Stimulated activated CD4-positive, alpha-beta T cell treated with anti-CD3 and anti-CD28 coated beads, Interleukin-15, amount 100 ng/mL, for 48 hours (primary cell): ENCODE results near the gene MSX1.

Experiments
- DNase-seq, 2 donors: peaks; one replicate each; pipeline ENCODE4 v3.0.0-alpha.2; 2020; ENCODE audit warnings: low read depth in 2 of 2

Gene MSX1

GRCh38 chr4:4857809-4858508 is 1.5 kb upstream of the MSX1 start:
- DNase-seq, result no peak

- DNase-seq, result no peak
Observed at GRCh38 chr4:4858527-4859324, 739 bp upstream of the MSX1 start.

- DNase-seq, result no peak
Observed at GRCh38 chr4:4859799-4860599, 534 bp downstream of the MSX1 start.

GRCh38 chr4:4860600-4861389 is 1.3 kb downstream of the MSX1 start:
- DNase-seq, result no peak

- DNase-seq, result no peak
Observed at GRCh38 chr4:4861390-4862018, 2.0 kb downstream of the MSX1 start.

DNA sequence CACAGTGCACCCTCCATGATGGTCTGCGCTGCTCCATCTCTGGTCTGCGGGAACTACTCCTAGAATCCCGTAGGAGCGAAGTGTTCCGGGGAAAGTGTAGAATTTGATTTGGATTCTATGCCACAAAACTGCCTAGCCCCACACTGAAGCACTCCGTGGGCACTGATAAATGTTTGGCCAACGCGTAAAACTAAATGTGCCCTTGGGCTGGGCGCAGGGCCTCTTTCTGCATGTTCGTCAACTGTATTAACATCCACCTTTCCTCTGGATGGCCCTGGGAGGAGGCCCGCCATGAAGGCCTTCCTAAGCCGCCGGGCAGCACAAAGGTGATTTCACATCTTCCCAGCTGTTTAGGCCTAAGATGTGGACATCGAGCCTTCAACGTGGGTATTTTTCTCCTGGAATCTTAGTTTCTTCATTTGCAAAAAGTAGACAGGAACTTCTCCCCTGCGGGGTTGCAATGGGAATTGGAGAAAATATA is 2.6 kb downstream of the MSX1 start:
- DNase-seq, result no peak

GRCh38 chr4:4862665-4863482 is 3.4 kb downstream of the MSX1 start:
- no peak for DNase-seq

DNA sequence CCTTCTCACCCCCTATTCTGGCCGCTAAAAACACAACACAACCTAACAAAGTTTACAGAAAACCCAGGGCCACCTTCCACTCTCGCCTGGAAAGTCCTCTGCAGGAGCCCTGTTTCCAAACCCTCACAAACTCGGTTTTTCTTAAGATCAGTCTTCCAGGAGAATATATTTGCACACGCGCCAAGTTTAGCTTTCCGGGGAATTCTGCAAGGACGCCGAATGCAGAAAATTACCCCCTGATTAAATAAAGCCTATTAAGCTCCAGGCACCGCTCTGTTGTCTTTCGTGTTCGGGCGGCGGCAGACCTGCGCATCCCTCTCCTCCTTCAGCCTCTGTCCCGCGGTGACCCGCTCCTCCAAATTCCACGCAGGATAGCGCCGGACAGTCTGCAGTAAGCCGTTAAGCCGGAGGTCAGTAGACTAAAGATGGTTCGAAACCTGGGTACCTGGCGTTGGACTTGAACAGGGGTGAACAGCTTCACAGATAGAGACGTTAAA is 5.0 kb downstream of the MSX1 start:
- DNase-seq, result no peak

DNA sequence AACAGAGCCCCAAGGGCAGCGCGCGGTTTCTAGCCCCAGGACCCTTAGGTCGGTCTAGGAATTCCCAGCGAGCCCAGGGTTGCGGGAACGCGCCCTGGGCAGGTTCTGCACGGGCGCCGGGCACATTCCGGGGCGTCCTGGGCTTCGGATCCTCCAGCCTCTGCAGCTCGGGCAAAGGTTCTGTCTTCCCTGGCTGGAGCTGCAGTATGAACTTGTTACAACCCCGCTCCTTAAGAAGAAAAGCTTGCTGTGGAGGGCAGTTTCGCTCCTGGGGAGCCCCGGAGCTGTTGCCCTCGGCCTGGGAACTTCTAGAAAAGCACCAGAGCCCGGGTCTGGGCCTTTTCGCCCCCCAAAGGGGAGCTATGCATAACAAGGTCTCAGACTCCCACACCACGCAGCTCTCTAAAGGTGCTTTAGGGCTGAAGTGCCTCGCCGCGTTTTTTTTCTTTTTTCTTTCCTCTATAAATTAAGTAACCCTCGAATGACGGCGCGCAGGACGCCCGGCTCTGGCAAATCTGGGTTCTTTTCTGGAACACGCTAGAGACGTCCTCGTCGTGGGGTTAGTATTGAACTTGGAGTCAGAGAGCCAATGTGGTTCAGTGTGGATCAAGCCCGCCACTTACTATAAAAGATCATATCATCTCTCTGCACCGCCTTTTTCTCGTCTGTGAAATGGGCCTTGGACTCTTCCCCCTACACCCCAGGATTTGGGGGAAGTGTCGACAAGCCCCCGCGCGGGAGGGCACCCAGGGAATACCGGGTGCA is 5.7 kb downstream of the MSX1 start:
- DNase-seq, result no peak

DNA sequence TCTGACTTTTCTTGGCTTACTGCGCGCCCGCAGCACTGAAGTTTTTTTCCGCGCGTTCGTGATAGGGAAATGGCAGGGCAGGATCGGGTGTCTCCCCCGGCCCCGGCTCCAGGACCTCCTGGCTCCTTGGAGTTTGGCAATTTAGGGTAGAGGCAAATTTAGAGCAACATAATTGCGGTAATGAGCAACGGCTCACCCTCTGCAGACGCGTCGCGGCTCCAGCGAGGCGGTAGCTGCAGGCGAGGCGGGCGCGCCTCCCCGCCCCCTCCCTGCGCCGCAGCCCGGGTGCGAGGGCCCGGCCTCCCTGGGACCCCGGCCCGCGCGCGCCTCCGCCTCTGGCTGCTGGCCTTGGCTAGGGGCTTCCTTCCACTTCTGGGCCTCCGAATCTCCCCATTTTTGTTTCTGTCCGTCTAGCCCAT is 6.2 kb downstream of the MSX1 start:
- no peak for DNase-seq

DNA sequence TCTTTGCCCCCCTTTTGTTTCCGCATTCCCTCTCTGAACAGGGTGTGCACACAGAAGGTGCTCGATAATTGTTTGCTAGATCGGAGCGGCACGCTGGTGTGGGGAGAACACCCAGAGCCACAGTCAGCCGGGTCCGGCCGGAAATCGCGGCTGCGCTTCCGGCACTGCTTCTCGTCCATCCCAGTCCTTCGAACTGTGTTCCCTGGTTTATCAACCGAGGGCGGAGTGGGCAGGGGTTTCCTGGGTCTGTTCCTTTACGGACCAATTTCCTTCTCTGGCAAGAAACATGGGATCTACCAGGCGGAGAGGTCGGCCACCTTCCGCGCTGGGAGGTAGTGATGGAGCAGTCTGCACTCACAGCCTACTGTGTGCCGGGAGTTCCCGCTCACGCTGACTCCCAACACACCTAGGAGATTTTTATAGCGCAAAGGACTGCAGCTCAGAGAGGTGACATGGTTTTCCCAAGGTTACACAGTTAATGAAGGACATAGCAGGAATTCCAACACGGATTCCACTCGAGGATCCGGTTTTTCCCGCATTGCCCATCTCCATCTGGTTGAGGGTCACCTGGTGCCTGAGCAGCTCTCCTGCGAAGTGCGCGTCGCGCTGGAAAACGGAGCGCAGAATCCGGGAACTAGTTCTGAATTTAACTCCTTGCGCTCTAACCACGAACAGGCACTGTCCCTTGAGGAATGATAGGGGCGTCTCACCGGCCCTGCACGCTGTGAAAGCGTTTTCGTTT is 6.8 kb downstream of the MSX1 start:
- DNase-seq, result no peak

DNA sequence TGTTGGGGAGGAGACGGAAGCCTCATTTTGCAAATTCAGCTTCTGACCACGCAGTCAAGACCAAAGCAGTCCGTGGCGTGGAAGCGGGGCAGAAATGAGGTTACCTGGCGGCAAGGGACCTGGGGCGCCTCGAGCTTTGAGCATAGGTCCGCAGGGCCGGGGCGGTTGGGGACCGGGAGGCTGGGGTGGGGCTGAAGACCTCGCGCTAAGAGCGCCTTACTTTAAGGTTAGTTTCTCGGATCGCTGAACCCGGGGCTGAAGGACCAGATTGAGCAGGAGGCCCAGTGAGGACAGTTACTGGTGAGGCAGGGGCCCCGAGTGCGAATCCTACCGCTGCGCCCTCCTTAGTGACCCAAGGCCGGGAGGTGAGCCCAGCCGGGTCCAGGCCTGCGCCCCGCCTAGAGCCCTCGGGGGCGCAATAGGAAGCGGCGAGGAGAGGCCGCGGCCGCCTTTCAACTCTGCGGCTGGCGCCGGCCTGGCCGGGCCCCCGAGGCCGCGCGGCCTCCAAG is 7.5 kb downstream of the MSX1 start:
- DNase-seq, result no peak

DNA sequence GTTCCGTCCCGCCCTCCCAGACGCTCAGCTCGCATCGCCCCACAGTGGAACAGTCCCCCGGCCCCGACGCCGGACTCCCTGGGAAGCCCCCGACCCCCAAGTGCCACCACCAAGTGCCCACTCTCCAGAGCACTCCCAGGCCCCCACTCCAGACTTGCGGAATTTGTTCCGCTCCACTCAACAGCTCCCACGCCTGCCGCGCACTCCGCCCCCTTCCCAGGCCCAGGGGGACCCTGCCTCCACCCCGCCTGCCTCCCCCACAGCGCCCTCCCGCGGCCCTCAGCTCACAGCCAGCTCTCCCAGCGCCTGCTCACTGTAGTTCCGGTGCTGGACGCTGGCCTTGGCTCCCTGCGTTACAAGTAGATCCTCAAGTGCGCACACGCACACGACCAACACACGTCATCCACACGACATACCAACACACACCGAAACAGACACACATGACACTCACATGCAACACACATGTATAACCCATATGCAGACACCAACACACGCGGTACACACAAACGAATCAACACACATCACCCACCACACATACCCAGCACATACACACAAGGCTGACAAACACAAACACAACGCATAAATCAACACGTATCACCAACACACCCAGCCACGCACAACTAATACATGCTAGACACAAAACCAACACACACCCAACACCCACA is 8.0 kb downstream of the MSX1 start:
- DNase-seq, result no peak

- DNase-seq, result no peak
Observed at GRCh38 chr4:4868040-4868757, 8.7 kb downstream of the MSX1 start.

DNA sequence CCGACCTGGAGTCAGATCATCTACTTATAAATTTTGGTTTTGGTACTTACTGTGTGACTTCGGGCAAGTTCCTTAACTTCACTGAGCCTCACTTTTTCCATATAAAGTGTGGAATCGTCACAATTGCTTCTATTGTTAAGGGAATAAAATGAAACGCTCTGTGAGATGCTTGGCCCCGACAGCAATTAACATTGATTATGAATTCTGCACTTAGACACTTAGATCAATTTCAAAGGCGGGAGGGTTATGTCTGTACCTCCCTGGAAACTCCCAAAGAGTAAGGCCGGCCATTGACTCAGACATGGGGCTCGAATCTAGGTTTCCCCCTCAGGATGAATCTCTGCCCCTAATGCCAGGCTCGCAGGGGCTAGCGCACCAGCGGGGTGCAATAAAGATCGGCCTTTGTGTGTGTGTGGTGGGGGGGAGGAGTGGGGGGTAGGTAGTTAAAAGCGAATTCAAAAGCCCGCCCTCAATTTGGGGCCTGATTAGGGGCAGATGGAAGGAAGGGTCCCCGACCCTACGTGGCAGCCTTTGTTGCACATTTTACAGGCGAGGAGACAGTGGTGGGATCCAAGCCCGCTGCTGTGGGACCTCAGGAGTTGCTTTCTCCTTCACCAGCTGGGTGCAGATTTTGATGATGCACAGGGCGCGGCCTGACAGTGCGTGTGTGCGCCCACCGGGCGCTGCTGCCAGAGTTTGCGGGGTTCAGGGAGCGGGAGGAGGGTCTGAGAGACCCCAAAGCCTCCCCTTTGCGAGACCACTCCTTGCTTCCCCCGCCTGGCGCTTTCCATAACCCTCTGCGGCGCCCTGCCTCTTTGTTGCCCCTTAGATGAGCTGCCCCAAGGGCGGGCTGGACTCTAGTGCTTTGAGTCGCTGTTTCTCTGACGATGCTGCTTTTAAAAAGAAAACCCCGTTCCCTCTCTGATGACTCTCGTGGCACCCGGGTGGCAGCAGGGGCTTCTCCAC is 9.6 kb downstream of the MSX1 start:
- no peak for DNase-seq
